OCI-M2 (cell line): Measurements from ENCODE around the gene CCDC12.

Source experiments
- DNase-seq: peaks from one replicate; lab custom pipeline; 2025; ENCODE audit not compliant: unreplicated experiment; lab: John Stamatoyannopoulos, UW

The CCDC12 gene

DNA sequence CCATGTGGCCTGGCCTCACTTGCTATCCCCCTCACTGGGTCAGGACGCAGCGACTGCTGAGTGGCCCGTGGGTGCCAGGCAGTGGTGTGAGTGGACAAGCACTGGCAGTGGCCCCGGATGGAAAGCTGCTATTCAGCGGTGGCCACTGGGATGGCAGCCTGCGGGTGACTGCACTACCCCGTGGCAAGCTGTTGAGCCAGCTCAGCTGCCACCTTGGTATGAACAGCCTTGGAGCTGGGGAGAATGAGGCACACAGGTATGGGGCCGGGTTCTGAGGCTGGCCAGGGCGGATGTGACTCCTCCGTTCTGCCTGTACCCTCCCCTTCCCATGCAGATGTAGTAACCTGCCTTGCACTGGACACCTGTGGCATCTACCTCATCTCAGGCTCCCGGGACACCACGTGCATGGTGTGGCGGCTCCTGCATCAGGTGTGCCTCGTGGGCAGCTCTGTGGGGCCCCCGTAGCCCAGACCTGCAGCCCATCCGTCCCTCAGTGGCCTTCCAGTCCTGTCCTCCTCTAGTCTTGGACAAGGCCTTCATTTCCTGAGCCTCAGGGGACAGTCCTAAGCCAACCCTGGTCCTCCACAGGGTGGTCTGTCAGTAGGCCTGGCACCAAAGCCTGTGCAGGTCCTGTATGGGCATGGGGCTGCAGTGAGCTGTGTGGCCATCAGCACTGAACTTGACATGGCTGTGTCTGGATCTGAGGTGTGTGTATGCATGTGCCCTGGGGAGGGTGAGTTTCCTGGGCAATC is 31.1 kb upstream of the CCDC12 start:
- no peak for DNase-seq

DNA sequence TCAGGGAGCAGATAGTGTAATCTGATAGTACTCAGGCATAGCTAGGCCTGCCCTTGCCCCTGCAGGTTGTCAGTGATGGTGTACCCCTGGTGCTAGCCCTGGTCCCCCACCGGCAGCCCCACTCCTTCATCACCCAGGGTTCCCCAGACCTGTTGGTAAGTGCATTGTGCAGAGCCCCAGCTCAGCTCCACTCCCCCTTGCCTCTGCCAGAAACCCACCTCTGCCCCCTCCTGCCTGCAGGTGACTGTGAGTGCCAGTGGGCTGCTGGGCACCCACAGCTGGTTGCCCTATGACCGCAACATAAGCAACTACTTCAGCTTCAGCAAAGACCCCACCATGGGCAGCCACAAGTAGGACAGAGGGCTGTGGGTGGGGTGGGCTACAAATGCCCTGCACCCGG is 30.5 kb upstream of the CCDC12 start:
- DNase-seq, result no peak

DNA sequence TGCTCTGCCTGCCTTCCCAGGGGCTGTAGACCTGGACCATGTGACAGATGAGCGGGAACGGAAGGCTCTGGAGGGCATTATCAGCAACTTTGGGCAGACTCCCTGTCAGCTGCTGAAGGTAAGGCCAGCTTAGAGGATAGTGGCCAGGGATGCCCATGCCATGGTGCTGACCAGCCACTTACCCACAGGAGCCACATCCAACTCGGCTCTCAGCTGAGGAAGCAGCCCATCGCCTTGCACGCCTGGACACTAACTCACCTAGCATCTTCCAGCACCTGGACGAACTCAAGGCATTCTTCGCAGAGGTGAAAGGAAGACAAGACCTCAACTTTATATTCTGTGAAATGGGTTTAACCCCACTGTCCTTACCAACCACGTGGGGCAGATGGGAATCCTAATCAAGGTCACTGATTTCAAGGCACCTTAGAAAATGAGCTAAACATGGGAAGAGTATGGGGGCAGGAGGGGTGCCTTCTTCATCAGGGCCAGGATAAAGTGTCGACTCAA is 29.7 kb upstream of the CCDC12 start:
- DNase-seq, result no peak

DNA sequence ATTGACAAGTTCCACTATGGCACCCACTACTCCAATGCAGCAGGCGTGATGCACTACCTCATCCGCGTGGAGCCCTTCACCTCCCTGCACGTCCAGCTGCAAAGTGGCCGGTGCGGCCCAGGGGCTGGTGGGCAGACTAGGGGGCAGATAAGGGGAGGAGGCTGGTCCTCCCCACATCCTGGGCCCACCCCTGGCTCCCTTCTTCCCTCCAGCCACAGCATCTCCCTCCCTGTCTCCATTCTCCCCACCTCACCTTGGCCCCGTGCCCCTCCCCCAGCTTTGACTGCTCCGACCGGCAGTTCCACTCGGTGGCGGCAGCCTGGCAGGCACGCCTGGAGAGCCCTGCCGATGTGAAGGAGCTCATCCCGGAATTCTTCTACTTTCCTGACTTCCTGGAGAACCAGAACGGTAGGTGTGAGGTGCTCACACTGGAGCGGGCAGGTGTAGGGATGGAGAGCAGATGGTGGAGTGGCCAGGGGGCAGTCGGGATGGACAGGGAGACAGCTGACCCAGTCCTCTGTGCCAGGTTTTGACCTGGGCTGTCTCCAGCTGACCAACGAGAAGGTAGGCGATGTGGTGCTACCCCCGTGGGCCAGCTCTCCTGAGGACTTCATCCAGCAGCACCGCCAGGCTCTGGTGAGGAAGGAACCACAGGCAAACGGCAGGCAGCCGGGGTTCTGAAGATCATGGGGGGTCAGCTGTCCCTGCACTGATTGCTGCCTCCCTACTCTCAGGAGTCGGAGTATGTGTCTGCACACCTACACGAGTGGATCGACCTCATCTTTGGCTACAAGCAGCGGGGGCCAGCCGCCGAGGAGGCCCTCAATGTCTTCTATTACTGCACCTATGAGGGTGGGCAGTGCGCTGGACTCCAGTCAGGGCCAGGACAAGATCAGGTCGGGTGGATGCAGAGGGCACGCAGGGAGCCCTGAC is 28.9 kb upstream of the CCDC12 start:
- DNase-seq, result no peak

DNA sequence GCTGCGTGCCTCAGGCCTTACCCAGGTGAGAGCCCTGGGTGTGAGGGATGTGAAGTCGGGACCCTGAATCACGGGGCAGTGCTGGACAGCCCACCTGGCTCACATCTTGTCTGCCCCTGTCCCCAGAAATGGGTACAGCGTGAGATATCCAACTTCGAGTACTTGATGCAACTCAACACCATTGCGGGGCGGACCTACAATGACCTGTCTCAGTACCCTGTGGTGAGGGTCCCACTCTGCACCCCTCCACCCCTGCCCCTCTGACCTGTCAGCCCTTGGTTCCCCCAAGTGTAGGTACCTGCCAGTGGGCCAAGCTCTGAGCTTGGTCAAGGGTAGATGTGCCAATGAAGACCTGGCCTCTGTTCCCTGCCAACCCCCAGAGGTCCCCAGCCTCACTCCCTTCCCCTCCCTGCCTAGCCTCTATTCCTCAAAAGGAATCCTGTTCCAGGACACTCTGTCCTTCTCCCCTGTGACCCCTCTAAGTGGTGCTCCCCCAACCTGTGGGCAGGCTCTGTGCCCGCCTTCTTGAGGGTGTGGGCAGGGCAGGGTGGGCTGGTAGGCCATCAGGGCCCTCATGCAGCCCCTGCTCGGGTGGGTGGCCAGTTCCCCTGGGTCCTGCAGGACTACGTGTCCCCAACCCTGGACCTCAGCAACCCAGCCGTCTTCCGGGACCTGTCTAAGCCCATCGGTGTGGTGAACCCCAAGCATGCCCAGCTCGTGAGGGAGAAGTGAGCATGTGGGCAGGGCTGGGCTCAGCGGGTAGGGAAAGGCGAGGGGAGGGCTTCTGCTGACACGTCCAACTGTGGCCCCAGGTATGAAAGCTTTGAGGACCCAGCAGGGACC is 28.0 kb upstream of the CCDC12 start:
- no peak for DNase-seq

DNA sequence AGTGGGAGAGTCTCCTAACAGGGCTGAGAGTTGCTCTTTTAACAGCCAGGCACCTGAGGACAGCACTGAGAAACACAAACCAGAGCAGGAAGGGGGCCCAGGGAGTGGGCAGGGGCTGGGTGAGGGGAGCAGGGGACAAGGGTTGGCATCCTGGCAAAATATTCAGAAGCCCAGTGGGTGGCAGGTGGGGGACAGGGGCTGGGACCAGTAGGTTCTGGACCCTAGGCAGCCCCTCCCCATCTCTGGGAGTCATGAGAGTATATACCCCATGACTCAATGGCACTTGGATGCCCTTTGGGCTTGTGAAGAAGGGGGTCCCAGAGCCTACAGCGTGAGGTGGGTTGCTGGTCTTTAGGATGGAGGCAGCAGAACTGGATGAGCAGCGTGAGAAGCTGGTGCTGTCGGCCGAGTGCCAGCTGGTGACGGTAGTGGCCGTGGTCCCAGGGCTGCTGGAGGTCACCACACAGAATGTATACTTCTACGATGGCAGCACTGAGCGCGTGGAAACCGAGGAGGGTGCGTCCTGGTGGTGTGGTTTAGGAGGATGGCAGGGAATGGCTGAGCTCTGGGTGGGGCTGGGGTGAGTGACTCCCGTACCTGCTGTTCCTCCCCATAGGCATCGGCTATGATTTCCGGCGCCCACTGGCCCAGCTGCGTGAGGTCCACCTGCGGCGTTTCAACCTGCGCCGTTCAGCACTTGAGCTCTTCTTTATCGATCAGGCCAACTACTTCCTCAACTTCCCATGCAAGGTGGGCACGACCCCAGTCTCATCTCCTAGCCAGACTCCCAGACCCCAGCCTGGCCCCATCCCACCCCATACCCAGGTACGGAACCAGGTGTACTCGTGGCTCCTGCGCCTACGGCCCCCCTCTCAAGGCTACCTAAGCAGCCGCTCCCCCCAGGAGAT is 27.2 kb upstream of the CCDC12 start:
- DNase-seq, result no peak

DNA sequence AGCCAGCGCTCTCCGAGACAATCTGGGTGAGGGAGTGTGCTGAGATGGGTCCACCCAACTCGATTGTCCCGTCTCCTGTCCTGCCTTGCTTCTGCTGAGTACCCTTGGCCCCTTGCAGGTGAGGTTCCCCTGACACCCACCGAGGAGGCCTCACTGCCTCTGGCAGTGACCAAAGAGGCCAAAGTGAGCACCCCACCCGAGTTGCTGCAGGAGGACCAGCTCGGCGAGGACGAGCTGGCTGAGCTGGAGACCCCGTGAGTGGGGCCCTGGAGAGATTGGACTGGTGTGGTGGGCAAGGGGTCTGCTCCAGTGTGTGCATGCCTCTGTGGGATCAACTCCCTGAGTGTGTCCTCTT is 26.5 kb upstream of the CCDC12 start:
- no peak for DNase-seq

DNA sequence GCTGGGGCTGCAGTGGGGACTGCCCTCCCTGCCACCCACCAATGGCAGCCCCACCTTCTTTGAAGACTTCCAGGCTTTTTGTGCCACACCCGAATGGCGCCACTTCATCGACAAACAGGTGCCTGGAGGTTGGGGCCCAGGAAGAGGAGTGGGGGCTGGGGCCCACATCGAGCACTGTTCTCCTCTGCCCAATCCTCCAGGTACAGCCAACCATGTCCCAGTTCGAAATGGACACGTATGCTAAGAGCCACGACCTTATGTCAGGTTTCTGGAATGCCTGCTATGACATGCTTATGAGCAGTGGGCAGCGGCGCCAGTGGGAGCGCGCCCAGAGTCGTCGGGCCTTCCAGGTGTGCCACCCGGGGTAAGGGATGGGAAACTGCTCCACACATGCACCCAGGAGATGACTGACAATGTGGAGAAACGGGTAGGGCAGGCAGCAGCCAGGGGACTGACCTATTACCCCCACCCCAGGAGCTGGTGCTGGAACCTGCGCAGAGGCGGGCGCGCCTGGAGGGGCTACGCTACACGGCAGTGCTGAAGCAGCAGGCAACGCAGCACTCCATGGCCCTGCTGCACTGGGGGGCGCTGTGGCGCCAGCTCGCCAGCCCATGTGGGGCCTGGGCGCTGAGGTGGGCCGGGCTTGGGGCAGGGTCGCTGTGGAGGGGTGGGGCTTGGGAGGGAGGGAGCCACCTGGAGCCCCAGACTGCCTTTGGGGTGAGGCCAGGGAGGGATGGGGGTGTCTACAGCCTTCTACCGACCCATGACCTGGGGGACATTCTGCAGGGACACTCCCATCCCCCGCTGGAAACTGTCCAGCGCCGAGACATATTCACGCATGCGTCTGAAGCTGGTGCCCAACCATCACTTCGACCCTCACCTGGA is 25.9 kb upstream of the CCDC12 start:
- DNase-seq, result no peak

DNA sequence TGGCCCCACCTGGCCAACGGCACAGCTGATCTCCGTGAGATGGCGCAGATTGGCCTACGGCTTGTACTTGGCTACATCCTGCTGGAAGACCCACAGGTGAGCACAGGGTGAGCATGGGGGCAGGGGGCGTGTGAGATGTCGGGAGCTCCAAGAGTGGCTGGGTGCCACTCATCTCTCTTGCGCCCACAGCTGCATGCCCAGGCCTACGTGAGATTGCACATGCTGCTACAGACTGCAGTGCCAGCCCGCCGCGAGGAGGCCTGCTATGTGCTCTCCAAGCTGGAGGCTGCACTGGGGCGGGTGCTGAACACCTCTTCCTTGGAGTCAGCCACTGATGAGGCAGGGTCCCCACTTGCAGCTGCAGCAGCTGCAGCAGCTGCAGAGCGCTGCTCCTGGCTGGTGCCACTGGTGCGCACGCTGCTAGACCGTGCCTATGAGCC is 25.2 kb upstream of the CCDC12 start:
- DNase-seq, result no peak

DNA sequence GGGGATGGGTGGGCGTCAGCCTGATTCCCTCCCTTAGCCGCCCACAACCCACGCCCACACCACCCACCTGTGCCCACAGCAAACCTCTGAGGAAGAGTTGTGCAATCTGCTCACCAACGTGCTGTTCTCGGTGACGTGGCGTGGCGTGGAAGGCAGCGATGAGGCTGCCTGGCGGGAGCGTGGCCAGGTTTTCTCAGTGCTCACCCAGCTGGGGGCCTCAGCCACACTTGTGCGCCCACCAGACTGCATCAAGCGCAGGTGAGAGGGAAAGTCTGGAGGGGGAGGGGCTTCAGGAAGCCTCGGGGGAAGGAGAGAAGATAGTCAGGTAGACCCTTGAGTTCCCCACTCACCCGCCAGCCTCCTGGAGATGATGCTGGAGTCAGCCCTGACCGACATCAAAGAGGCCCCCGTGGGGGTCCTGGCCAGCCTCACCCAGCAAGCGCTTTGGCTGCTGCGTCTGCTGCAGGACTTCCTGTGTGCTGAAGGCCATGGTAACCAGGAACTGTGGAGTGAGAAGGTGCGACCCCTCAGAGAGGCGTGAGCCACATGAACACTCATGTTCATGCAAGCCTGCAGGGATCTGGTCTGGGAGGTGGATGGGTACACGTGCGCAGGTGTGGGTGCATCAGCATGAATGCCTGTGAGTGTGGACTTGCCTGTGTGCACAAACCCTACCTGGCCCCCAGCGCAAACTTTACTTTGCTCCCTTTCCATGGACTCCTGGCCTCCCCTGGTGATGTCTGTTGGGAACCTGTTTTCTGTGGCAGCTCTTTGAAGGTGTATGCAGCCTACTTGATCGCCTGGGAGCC is 24.6 kb upstream of the CCDC12 start:
- DNase-seq, result no peak

DNA sequence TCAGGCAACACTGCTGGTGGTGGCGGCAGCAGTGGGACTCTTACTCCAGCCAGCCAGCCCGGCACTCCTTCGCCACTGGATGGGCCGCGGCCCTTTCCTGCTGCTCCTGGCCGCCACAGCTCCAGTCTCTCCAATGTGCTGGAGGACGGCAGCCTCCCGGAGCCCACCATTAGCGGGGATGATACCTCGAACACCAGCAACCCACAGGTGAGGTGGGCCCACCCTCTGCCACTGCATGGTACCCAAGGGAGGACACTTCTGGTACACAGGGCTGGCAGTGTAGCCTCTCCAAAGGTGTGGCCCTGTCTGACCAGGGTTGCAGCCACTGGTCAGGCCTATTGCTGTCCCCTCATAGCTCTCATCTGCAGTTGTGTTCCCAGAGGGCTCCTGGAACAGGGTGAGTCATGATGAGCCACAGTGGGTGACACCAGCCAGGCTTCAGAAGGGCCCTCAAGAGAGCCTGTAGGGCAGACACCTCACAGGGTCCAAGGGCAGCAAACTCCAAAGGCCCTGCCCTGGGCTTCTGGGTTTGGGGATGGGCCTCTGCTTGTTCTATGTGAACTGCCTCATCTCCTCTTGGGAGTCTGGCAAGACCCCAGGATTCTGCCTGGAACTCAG is 23.8 kb upstream of the CCDC12 start:
- DNase-seq, result no peak

DNA sequence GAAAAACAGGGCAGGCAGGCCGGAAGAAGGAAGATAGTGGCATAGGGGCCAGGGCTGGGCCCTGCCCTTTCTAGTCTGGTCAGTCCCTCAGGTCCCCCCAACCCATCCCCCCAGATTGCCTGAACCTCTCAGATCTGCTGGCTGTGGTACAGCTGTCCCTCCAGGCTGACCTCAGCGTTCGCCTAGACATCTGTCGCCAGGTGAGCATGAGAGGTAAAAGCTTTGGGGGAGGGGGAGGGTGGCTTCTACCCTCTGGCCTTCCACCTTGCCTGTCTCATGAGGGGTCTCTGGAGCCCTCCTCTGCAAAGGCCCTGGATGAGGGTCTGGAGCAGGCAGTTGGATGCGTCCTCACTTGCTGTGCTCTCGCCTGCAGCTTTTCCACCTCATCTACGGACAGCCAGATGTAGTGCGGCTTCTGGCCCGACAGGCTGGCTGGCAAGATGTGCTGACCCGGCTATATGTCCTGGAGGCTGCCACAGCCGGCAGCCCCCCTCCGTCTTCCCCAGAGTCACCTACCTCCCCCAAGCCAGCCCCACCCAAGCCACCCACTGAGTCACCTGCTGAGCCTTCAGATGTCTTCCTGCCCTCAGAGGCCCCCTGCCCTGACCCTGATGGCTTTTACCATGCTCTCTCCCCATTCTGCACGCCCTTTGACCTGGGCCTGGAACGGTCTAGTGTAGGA is 23.1 kb upstream of the CCDC12 start:
- no peak for DNase-seq

DNA sequence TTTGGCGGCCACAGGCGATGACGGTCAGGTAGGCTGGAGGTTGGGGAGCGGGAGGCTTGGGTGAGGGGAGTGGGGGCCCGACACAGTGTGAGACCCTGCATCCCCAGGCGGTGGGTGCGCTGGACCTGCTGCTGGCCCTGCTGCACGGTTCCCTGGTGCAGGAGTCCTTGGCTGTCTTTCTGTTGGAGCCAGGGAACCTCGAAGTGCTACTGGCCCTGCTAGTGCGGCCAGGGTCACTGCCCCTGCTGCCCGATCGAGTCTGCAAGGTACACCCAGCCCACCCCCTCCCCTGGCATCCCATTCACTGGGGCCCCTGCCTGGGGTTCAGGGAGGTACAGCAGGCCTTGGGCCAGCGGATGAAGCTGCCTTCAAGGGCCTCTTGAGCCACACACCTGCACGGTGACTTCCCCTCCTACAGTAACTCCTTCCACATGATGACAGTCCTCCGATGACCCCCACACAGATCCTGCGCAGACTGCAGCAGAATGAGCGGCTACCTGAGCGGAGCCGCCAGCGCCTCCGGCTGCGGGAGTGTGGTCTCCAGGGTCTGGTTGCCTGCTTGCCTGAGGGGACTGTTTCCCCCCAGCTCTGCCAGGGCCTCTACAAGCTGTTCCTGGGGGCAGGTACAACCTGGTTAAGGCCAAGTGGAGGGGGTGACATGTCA is 22.4 kb upstream of the CCDC12 start:
- DNase-seq, result no peak

DNA sequence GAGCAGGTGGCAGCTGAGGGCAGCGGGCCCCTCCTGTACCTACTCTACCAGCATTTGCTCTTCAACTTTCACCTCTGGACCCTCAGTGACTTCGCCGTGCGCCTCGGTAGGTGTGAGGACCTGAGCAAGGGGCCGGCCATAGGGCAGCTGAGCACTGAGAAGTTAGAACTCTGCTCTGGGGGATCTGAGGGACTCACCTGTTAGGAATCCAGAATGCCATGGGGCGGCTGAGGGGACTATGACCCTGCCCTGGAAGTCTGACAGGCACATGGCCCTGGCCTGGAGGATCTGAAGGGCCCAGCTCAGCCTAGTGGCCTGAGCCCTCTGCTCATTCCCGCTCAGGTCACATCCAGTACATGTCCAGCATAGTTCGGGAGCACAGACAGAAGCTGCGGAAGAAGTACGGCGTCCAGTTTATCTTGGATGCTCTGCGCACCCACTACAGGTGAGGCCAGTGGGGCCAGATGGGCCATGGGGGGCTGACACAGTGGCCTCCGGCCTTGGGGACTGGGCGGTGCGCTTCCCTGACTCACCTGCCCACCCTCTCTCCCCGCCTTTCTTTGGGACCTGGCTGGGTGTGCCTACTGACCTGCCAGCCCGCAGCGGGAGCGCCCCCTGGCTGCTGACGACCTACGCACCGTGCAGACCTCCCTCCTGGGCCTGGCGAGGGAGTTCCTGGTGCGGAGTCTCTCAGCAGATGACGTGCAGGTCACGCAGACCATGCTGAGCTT is 21.7 kb upstream of the CCDC12 start:
- DNase-seq, result no peak

DNA sequence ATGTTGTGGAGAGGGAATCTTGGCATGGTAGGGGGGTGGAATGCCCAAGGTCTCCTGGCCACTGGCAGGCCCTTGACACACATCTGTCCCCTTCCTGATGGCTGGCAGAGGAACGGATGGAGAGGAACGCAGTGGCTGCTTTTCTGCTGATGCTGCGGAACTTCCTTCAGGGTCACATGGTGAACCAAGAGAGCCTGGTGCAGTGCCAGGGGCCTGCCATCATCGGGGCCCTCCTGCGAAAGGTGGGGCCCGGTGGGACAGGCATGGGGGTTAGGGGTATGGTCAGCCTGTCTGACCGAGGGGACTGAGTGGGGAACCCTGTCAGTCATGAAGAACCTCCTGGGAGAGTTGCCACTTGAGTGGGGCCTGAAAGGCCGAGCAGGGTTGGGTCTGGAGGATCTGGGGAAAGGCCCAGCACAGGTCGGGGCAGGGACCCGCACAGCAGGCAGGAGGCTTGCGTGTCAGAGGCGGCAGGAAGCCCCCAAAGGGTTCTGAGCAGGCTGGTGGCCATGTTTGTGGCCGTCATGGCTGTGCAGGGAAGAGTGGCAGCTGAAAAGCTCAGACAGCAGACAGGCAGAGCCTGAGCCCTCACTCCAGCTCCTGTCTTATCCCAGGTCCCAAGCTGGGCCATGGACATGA is 21.0 kb upstream of the CCDC12 start:
- no peak for DNase-seq
